Type B pancreatic cell (in vitro differentiated cells): ENCODE results near the gene MMP13. TPM values are rescaled to one million over a fixed set of nuclear protein-coding genes. Genes with fewer than 3 reads are reported as not detected.

Experiments
- DNase-seq: peaks from one replicate; pipeline ENCODE4 v3.0.0; 2021; ENCODE audit warnings: mixed read lengths; ENCODE audit not compliant: unreplicated experiment; ENCODE audit errors: extremely low spot score
- H3K27ac Mint-ChIP-seq: 2 replicates; pipeline ENCODE4 v1.8.0; 2021; ENCODE audit warnings: mild to moderate bottlenecking, mixed read lengths
- H3K27me3 Mint-ChIP-seq: 2 replicates; pipeline ENCODE4 v1.8.0; 2021; ENCODE audit warnings: mixed read lengths
- H3K36me3 Mint-ChIP-seq: 2 replicates; pipeline ENCODE4 v1.8.0; 2021; ENCODE audit warnings: mixed read lengths
- H3K4me1 Mint-ChIP-seq: one replicate; pipeline ENCODE4 v1.8.0; 2021; ENCODE audit warnings: mixed read lengths; ENCODE audit not compliant: unreplicated experiment
- H3K4me3 Mint-ChIP-seq: 2 replicates; pipeline ENCODE4 v1.8.0; 2021; ENCODE audit warnings: mild to moderate bottlenecking, mixed read lengths
- H3K9me3 Mint-ChIP-seq: 2 replicates; pipeline ENCODE4 v1.8.0; 2021; ENCODE audit warnings: mixed read lengths
- CTCF ChIP-seq: fragments of 200-600 bp; sonication (generic); conservative IDR thresholded peaks from 2 replicates; pipeline ENCODE4 v1.5.0; 2021; ENCODE audit warnings: antibody characterized with exemption, mild to moderate bottlenecking
- total RNA-seq: library from RNA; stranded (reverse); gene quantifications from 2 replicates; pipeline ENCODE4 v1.2.1, GENCODE V29; 2021; ENCODE audit warnings: low replicate concordance

The MMP13 gene
- total RNA-seq, 1 donor from 2014 or later, result not detected

GRCh38 chr11:102934735-102935134 lies 20.8 kb downstream of the MMP13 start:
- Mint-ChIP-seq H3K4me3 (no peak overlapping the region), H3K27ac (no peak overlapping the region), H3K4me1 (peaks cover 5% of the 10 kb centered on the region), H3K9me3 (no peaks in the 10 kb centered on the region), H3K27me3 (peaks cover 9% of the 10 kb centered on the region), H3K36me3 (no peaks in the 10 kb centered on the region)
- no peak for TF ChIP-seq CTCF
- no peak for DNase-seq

GRCh38 chr11:102933627-102934026 lies 21.9 kb downstream of the MMP13 start:
- TF ChIP-seq CTCF, result no peak
- H3K27ac Mint-ChIP-seq, result no peak overlapping the region
- H3K9me3 Mint-ChIP-seq, result no peaks in the 10 kb centered on the region
- H3K4me1 Mint-ChIP-seq, result peaks cover 5% of the 10 kb centered on the region
- H3K27me3 Mint-ChIP-seq, result peaks cover 12% of the 10 kb centered on the region
- DNase-seq, result no peak
- H3K36me3 Mint-ChIP-seq, result no peaks in the 10 kb centered on the region
- H3K4me3 Mint-ChIP-seq, result no peak overlapping the region

GRCh38 chr11:102932678-102933077 lies 22.9 kb downstream of the MMP13 start:
- H3K27me3 Mint-ChIP-seq, result peaks cover 12% of the 10 kb centered on the region
- H3K9me3 Mint-ChIP-seq, result no peaks in the 10 kb centered on the region
- no peak for DNase-seq
- TF ChIP-seq CTCF, result no peak
- H3K4me1 Mint-ChIP-seq, result peaks cover 5% of the 10 kb centered on the region
- H3K27ac Mint-ChIP-seq, result no peak overlapping the region
- no peaks in the 10 kb centered on the region for H3K36me3 Mint-ChIP-seq
- H3K4me3 Mint-ChIP-seq, result no peak overlapping the region

- DNase-seq, result no peak
- Mint-ChIP-seq H3K4me1 (peaks cover 5% of the 10 kb centered on the region), H3K9me3 (no peaks in the 10 kb centered on the region), H3K27ac (no peak overlapping the region), H3K27me3 (peaks cover 12% of the 10 kb centered on the region), H3K36me3 (no peaks in the 10 kb centered on the region), H3K4me3 (no peak overlapping the region)
- TF ChIP-seq CTCF, result no peak
Observed at GRCh38 chr11:102930451-102930850, 25.1 kb downstream of the MMP13 start.

GRCh38 chr11:102929972-102930371 lies 25.6 kb downstream of the MMP13 start:
- Mint-ChIP-seq H3K4me3 (no peak overlapping the region), H3K9me3 (no peaks in the 10 kb centered on the region), H3K27me3 (peaks cover 12% of the 10 kb centered on the region), H3K36me3 (no peaks in the 10 kb centered on the region), H3K4me1 (peaks cover 5% of the 10 kb centered on the region), H3K27ac (no peak overlapping the region)
- no peak for TF ChIP-seq CTCF
- DNase-seq, result no peak

- TF ChIP-seq CTCF, result no peak
- H3K4me1 Mint-ChIP-seq, result peaks cover 5% of the 10 kb centered on the region
- H3K27ac Mint-ChIP-seq, result no peak overlapping the region
- no peaks in the 10 kb centered on the region for H3K9me3 Mint-ChIP-seq
- no peaks in the 10 kb centered on the region for H3K36me3 Mint-ChIP-seq
- DNase-seq, result no peak
- peaks cover 12% of the 10 kb centered on the region for H3K27me3 Mint-ChIP-seq
- no peak overlapping the region for H3K4me3 Mint-ChIP-seq
Observed at GRCh38 chr11:102929166-102929565, 26.4 kb downstream of the MMP13 start.
